ENCODE measurements around the gene PDGFA. TPM values are rescaled to one million over a fixed set of nuclear protein-coding genes. Genes with fewer than 3 reads are reported as not detected.

PDGFA gene
- total RNA-seq, 1 experiment from 2014 or later: 35.8 TPM

- no peak for DNase-seq
- Mint-ChIP-seq H3K4me1 (peaks cover 0 to 3% of the 10 kb centered on the region in 2 experiments; a peak in 1 of 4 replicates), H3K9me3 (no peaks in the 10 kb centered on the region), H3K27ac (no peak overlapping the region), H3K27me3 (ENCODE audit: low read depth) (no peaks in the 10 kb centered on the region), H3K36me3 (ENCODE audit: insufficient read depth in 1 of 3, low read depth in 3 of 3) (peaks cover 6 to 18% (median 18%) of the 10 kb centered on the region in 3 experiments; a peak in 6 of 7 replicates), H3K4me3 (no peak overlapping the region)
- Histone ChIP-seq H3K4me1 (ENCODE audit: insufficient read depth, low read length) (no peaks in the 10 kb centered on the region), H2BK15ac (ENCODE audit: low read depth, low read length) (no peak overlapping the region), H3T11ph (ENCODE audit: low read length) (no peak overlapping the region), H4K91ac (ENCODE audit: insufficient read length, low read depth, low read length) (no peak overlapping the region), H3K4ac (ENCODE audit: low read depth, low read length) (no peak overlapping the region), H3K18ac (ENCODE audit: insufficient read length, low read depth, low read length) (no peak overlapping the region), H2BK20ac (ENCODE audit: low read depth, low read length, poor library complexity, severe bottlenecking) (no peak overlapping the region), H3K79me1 (ENCODE audit: insufficient read depth, low read depth, low read length, poor library complexity, severe bottlenecking) (no peaks in the 10 kb centered on the region), H3K9me3 (ENCODE audit: control insufficient read depth, low read depth, low read length) (no peaks in the 10 kb centered on the region), H3K27me3 (ENCODE audit: insufficient read depth, low read length) (no peaks in the 10 kb centered on the region), H4K5ac (ENCODE audit: insufficient read length, low read depth, low read length) (no peak overlapping the region), H4K8ac (replicated peaks; ENCODE audit: insufficient read length, low read depth, low read length) (no peak overlapping the region), H2AK5ac (ENCODE audit: insufficient read length, low read length) (no peak overlapping the region), H3K23me2 (ENCODE audit: insufficient read length, low read depth, low read length, poor library complexity, severe bottlenecking) (no peaks in the 10 kb centered on the region), H3K56ac (ENCODE audit: insufficient read length, low read depth, low read length) (no peak overlapping the region), H3K27ac (ENCODE audit: insufficient read length, low read depth, low read length) (no peak overlapping the region), H2BK120ac (ENCODE audit: low read depth, low read length, poor library complexity, severe bottlenecking) (no peak overlapping the region), H2BK12ac (ENCODE audit: insufficient read length, low read depth, low read length) (no peak overlapping the region), H3K23ac (ENCODE audit: insufficient read length, low read depth, low read length) (no peak overlapping the region), H4K20me1 (ENCODE audit: control insufficient read depth, insufficient read depth, insufficient read length) (no peaks in the 10 kb centered on the region), H2BK5ac (ENCODE audit: insufficient read length, low read length) (no peak overlapping the region), H3K9ac (ENCODE audit: extremely low read depth, insufficient read length, low read length) (no peak overlapping the region), H3K4me2 (ENCODE audit: insufficient read depth, insufficient read length, low read length) (no peak overlapping the region), H3K14ac (ENCODE audit: insufficient read depth, low read length) (no peak overlapping the region), H3K79me2 (ENCODE audit: insufficient read depth, low read length) (no peaks in the 10 kb centered on the region), H2AFZ (ENCODE audit: low read length) (no peak overlapping the region)
- no CpG with 5 or more reads among the region's 15 CpGs for WGBS (ENCODE audit: extremely low coverage, insufficient read length, low lambda C conversion rate)
- TF ChIP-seq CTCF (conservative IDR thresholded peaks at IDR 0.05): no peak
These were observed 12.6 kb downstream of the PDGFA start for GRCh38 chr7:506921-507622.

Data from H9 (cell line).